Breast epithelium (tissue), 3 donors: Measurements from ENCODE around the gene RASGEF1B.

ENCODE experiments used
- POLR2AphosphoS5 ChIP-seq, 3 donors: sonication (generic); formaldehyde crosslinking; IDR thresholded peaks; one replicate each; pipeline ENCODE4 v1.6.1; 2017; ENCODE audit warnings: antibody characterized with exemption in 3 of 3
- TF ChIP-seq, protein P1 (sequence below), 3 donors: fragments of 450-650 bp; IDR thresholded peaks; one replicate each; pipeline ENCODE4 v1.5.1; 2016 to 2017; ENCODE audit warnings: antibody characterized with exemption in 3 of 3, mild to moderate bottlenecking in 3 of 3, moderate library complexity in 3 of 3

DNA sequence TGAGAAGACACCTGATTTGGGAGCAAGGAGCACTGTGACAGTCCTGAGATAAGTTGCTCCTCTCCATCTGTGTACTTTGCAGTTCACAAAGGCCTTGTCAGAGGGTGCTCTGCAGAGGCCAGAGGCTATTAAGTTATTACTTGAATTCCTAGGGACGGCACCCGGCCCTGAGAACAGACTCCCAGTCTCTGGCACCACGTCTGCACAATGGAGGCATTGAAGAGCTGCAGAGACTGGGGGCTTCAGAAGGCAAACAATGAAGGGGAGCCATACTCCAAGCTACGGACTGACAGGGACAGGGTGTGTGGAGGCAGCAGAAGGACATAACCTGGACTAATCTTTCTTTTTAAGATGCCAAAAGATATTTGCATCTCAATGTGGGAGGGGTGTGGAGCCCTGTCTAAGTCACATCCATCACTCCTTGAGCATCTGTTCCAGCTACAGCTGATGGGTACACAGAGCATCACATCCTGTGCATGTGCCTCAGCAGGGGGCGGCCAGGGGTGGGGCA, 11.5 kb downstream of the RASGEF1B start:
- TF ChIP-seq, protein P1, sequence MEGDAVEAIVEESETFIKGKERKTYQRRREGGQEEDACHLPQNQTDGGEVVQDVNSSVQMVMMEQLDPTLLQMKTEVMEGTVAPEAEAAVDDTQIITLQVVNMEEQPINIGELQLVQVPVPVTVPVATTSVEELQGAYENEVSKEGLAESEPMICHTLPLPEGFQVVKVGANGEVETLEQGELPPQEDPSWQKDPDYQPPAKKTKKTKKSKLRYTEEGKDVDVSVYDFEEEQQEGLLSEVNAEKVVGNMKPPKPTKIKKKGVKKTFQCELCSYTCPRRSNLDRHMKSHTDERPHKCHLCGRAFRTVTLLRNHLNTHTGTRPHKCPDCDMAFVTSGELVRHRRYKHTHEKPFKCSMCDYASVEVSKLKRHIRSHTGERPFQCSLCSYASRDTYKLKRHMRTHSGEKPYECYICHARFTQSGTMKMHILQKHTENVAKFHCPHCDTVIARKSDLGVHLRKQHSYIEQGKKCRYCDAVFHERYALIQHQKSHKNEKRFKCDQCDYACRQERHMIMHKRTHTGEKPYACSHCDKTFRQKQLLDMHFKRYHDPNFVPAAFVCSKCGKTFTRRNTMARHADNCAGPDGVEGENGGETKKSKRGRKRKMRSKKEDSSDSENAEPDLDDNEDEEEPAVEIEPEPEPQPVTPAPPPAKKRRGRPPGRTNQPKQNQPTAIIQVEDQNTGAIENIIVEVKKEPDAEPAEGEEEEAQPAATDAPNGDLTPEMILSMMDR (IDR thresholded peaks at IDR 0.05) = no peak
- TF ChIP-seq POLR2AphosphoS5 (IDR thresholded peaks at IDR 0.05) = no peak
